ENCODE data around the gene ITIH1. TPM values are rescaled to one million over a fixed set of nuclear protein-coding genes. Genes with fewer than 3 reads are reported as not detected.

ITIH1 gene
- total RNA-seq, 1 experiment from 2014 or later: 0.31 TPM

DNA sequence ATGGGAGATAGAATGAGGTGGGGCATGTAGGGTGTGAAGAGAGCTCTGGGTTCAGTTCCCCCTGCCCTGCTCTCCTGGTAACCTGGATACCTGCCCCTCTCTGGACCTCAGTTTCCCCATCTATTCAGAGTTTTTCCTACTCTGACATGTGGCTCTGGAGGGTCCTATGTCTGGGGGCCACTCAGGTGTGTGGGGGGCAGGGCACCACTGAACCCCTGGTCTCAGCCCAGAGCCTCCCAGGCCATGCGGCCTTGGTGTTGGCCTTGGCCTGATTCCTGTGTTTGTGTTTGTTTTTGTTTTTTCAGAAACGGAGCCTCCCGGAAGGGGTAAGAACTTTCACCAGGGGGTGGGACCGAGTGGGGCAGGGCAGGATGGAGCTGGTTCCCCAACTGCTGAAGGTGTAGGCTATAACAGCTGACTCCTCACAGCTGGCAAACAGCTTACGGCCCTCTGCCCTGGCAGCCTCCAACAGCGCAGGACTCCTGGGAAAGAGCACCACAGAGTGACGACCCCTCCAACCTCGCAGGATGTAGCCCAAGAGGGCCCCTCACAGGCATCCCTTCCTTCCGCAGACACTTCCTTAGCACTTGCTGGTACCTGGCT lies 18.0 kb downstream of the ITIH1 start:
- intact Hi-C loops (cut with micrococcal nuclease; ENCODE audit: unreplicated experiment) (no loop called here), in situ Hi-C loops (cut with HindIII; ENCODE audit: low pct_unique_long_range_greater_than_20kb, low sequenced_read_pairs) (no loop called here)
- BruUV-seq (replicated peaks): no TSS peak
- Histone ChIP-seq H3K4me3 (ENCODE audit: low read depth in 2 of 2, low read length in 2 of 2) (no peak overlapping the region), H3K4me1 (ENCODE audit: control insufficient read depth, insufficient read depth, low read length) (no peaks in the 10 kb centered on the region), H3K9me3 (ENCODE audit: control insufficient read depth, insufficient read depth, low read depth, low read length) (no peaks in the 10 kb centered on the region), H3K27me3 (ENCODE audit: control insufficient read depth, insufficient read depth, low read length) (no peaks in the 10 kb centered on the region), H3K36me3 (ENCODE audit: control insufficient read depth, insufficient read depth, low read length) (no peaks in the 10 kb centered on the region), H3K27ac (ENCODE audit: low read length) (no peak overlapping the region)
- ChIA-PET POLR2A (no interaction called here), CTCF (interaction anchor here (0.5 kb wide), 1 partner anchor 139 kb away, joined by 8 read pairs; no protein-coding TSS in a partner anchor)
- TF ChIP-seq SIN3A (IDR thresholded peaks at IDR 0.05; ENCODE audit: borderline replicate concordance, insufficient read depth, low read depth, low read length): no peak
- ATAC-seq (no peak), DNase-seq (ENCODE audit: low read depth, low spot score) (no peak)

DNA sequence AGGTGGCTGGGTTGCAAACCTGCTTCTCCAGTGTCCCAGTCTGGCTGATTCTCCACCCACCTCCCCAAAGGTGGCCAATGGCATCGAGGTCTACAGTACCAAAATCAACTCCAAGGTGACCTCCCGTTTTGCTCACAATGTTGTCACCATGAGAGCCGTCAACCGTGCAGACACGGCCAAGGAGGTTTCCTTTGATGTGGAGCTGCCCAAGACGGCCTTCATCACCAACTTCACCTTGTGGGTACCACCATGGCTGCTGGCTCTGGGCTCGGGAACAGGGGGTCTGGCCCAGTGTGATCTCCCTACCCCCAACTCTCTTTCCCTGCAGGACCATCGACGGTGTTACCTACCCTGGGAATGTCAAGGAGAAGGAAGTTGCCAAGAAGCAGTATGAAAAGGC lies 19.0 kb downstream of the ITIH1 start:
- TF ChIP-seq, protein P1, sequence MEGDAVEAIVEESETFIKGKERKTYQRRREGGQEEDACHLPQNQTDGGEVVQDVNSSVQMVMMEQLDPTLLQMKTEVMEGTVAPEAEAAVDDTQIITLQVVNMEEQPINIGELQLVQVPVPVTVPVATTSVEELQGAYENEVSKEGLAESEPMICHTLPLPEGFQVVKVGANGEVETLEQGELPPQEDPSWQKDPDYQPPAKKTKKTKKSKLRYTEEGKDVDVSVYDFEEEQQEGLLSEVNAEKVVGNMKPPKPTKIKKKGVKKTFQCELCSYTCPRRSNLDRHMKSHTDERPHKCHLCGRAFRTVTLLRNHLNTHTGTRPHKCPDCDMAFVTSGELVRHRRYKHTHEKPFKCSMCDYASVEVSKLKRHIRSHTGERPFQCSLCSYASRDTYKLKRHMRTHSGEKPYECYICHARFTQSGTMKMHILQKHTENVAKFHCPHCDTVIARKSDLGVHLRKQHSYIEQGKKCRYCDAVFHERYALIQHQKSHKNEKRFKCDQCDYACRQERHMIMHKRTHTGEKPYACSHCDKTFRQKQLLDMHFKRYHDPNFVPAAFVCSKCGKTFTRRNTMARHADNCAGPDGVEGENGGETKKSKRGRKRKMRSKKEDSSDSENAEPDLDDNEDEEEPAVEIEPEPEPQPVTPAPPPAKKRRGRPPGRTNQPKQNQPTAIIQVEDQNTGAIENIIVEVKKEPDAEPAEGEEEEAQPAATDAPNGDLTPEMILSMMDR (IDR thresholded peaks at IDR 0.05): no peak
- TF ChIP-seq TCF7L2 (IDR thresholded peaks at IDR 0.05; ENCODE audit: low read depth, low read length): no peak
- TF ChIP-seq POLR2AphosphoS5 (IDR thresholded peaks at IDR 0.05; ENCODE audit: low read depth, low read length): no peak
- TF ChIP-seq SIN3A (IDR thresholded peaks at IDR 0.05; ENCODE audit: borderline replicate concordance, insufficient read depth, low read depth, low read length): no peak
- DNase-seq (ENCODE audit: low read depth, low spot score) (no peak), ATAC-seq (no peak)
- in situ Hi-C loops (cut with HindIII; ENCODE audit: low pct_unique_long_range_greater_than_20kb, low sequenced_read_pairs) (no loop called here), intact Hi-C loops (cut with micrococcal nuclease; ENCODE audit: unreplicated experiment) (no loop called here)
- Histone ChIP-seq H3K27ac (ENCODE audit: low read length) (no peak overlapping the region), H3K36me3 (ENCODE audit: control insufficient read depth, insufficient read depth, low read length) (no peaks in the 10 kb centered on the region), H3K4me1 (ENCODE audit: control insufficient read depth, insufficient read depth, low read length) (no peaks in the 10 kb centered on the region), H3K9me3 (ENCODE audit: control insufficient read depth, insufficient read depth, low read depth, low read length) (no peaks in the 10 kb centered on the region), H3K4me3 (ENCODE audit: low read depth in 2 of 2, low read length in 2 of 2) (no peak overlapping the region), H3K27me3 (ENCODE audit: control insufficient read depth, insufficient read depth, low read length) (no peaks in the 10 kb centered on the region)
- ChIA-PET POLR2A (no interaction called here), CTCF (no interaction called here)
- no TSS peak for BruUV-seq (replicated peaks)

DNA sequence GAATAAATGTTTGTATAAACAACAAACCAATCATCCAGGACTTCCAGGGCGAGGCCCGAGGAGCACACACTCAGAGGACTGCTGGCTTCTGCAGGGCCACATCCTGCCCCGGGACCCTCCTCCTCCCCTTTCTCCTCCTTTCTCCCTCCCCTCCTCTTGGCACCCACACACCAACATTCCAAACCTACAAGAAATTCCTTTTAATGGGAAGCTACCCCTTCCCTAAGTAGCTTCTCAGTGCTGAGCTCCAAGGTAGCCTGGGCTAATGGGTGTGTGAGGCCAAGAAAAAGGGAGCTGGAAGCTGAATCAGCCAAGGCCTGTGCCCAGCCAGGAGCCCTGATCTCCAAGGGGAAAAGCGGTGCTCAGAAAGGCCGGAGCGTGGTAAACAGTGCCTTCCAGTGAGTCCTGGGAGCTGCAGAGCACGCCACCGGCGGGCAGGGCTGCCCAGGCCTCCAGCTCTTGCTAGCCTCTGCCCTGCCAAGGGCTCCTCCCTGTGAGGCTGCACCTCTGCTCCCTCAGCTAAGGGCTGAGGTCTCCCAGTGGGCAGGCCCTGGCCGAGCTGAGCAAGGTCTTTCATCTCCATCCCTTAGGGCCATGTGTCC lies 21.1 kb downstream of the ITIH1 start:
- BruUV-seq (replicated peaks): no TSS peak
- no peak overlapping the region for H3K4me3 ChIP-seq (ENCODE audit: low read depth in 2 of 2, low read length in 2 of 2)
- ChIA-PET CTCF (interaction anchor here (0.5 to 0.7 kb wide), 2 partner anchors 19 to 136 kb away, joined by 3 to 8 read pairs; no protein-coding TSS in a partner anchor), POLR2A (no interaction called here)
- intact Hi-C loops (cut with micrococcal nuclease; ENCODE audit: unreplicated experiment): no loop called here
- no peaks in the 10 kb centered on the region for H3K4me1 ChIP-seq (ENCODE audit: control insufficient read depth, insufficient read depth, low read length)
- H3K9me3 ChIP-seq (ENCODE audit: control insufficient read depth, insufficient read depth, low read depth, low read length): no peaks in the 10 kb centered on the region
- no peak for DNase-seq (ENCODE audit: low read depth, low spot score)
- TF ChIP-seq SIN3A (IDR thresholded peaks at IDR 0.05; ENCODE audit: borderline replicate concordance, insufficient read depth, low read depth, low read length): no peak
- TF ChIP-seq, protein P2, sequence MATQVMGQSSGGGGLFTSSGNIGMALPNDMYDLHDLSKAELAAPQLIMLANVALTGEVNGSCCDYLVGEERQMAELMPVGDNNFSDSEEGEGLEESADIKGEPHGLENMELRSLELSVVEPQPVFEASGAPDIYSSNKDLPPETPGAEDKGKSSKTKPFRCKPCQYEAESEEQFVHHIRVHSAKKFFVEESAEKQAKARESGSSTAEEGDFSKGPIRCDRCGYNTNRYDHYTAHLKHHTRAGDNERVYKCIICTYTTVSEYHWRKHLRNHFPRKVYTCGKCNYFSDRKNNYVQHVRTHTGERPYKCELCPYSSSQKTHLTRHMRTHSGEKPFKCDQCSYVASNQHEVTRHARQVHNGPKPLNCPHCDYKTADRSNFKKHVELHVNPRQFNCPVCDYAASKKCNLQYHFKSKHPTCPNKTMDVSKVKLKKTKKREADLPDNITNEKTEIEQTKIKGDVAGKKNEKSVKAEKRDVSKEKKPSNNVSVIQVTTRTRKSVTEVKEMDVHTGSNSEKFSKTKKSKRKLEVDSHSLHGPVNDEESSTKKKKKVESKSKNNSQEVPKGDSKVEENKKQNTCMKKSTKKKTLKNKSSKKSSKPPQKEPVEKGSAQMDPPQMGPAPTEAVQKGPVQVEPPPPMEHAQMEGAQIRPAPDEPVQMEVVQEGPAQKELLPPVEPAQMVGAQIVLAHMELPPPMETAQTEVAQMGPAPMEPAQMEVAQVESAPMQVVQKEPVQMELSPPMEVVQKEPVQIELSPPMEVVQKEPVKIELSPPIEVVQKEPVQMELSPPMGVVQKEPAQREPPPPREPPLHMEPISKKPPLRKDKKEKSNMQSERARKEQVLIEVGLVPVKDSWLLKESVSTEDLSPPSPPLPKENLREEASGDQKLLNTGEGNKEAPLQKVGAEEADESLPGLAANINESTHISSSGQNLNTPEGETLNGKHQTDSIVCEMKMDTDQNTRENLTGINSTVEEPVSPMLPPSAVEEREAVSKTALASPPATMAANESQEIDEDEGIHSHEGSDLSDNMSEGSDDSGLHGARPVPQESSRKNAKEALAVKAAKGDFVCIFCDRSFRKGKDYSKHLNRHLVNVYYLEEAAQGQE (IDR thresholded peaks at IDR 0.05; ENCODE audit: insufficient read depth in 1 of 2, low read depth in 2 of 2, low read length in 1 of 2): no peak
- TF ChIP-seq, protein P1 (IDR thresholded peaks at IDR 0.05): no peak
- no peak for TF ChIP-seq POLR2AphosphoS5 (IDR thresholded peaks at IDR 0.05; ENCODE audit: low read depth, low read length)
- no peak for TF ChIP-seq TCF7L2 (IDR thresholded peaks at IDR 0.05; ENCODE audit: low read depth, low read length)
- H3K27me3 ChIP-seq (ENCODE audit: control insufficient read depth, insufficient read depth, low read length): no peaks in the 10 kb centered on the region
- ATAC-seq: no peak
- in situ Hi-C loops (cut with HindIII; ENCODE audit: low pct_unique_long_range_greater_than_20kb, low sequenced_read_pairs): no loop called here
- H3K27ac ChIP-seq (ENCODE audit: low read length): no peak overlapping the region
- no peaks in the 10 kb centered on the region for H3K36me3 ChIP-seq (ENCODE audit: control insufficient read depth, insufficient read depth, low read length)

Measured in Panc1 (cell line).